GM19035 (cell line): ENCODE data around the gene ENTPD2.

Source experiments
- ATAC-seq: cut with Tn5 transposase; IDR thresholded peaks from one replicate; pipeline ENCODE4 v1.9.1; 2021; ENCODE audit not compliant: unreplicated experiment

ENTPD2 gene

DNA sequence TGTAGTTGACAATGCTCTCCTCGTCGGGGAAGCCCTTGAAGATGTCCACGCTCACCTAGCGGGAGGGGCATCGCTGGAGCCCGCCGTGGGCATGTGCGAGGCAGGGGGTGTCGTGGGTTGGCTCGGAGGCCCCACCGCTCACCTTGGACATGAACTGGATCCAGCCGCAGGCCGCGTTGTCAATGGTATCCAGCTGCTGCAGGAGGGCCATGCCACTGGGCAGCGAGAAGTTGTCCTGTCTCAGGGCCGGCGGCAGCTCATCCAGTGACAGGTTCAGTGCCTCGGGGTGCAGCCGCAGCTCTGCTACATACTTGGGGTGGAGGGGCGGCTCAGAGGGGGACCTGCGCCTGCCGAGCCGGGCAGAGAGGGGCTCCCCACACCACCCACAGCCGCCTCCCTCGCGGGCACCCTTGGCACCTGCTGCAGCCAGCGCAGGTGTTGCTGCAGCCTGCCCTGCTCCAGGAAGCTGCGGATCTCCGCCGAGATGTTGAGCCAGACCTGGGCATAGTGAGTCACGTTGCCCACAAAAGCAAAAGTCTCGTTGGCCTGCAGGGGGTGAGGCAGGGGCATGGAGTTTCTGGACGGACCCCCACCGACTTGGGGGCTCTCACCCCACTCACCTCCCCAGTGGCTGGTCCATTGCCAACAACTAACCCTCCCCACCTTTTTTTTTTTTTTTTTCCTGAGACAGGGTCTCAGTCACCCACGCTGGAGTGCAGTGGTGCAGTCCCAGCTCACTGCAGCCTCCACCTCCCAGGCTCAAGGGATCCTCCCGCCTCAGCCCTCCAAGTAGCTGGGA is 34.9 kb downstream of the ENTPD2 start:
- no peak for ATAC-seq

DNA sequence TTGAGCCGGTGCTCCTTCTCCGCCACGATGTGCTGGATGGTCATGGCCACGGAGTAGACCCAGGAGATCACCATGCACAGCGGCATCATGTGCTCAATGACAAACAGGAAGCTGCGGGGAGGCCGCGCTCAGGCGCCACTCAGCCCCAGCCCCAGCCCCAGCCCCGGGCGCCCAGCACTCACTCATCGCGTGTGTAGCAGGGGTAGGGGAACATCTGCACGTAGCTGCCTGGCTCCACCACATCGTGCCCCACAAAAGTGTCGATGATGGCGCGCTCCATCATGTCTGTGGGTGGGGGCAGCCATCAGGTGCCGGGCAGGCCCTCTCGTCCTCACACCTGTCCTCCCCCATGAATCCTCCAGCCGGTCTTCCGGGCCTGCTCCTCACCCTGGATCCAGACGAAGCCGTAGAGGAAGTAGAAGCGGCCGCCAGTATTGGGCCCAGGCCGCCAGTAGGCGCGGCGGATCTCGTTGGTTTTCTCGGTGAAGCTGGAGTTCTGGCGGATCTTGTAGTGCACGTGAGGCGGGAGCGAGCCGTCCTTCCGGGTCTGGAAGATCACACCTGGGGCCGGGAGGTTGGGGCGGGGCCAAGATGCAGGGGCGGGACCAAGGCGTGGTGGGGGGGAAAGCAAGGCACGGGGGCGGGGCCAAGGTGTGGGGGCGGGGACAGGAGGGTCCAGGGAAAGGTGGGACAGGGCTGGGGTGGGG is 35.9 kb downstream of the ENTPD2 start:
- ATAC-seq: no peak

DNA sequence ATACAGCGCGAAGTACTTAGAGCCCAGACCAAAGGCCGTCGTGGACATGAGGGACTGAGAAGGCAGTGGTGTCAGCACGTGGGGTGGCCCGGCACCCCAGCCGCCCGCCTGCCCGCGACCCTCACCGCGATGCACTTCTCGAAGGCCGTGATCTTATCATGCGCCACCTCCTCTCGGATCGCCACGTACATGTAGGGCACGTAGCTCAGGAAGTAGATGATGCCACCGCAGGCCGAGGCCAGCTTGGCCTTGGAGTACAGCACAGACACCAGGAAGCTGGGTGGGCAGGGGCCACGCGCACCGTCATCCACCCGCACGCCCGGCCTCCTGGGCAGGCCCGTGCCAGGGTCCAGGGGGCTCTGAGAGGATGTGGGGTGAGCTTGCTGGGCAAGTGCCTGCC is 36.8 kb downstream of the ENTPD2 start:
- ATAC-seq: no peak

DNA sequence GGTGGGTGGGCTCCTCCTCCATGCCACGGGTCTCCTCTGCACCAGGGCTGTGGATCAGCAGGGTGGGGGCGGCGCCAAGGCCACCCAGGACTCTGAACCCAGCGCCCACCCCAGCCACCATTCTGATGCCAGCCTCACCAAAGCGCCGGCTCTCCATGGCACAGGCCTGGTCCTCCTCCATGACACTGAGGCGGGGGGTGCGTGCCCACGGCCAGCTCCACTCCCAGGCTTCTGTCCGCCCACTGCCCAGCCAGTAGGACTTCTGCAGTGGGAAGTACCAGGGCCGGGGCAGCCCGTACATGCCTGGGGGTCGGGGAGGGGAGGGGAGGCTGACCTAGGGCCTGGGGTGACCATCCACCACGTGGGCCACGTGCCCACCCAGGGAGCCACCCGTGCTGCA is 37.4 kb downstream of the ENTPD2 start:
- no peak for ATAC-seq

DNA sequence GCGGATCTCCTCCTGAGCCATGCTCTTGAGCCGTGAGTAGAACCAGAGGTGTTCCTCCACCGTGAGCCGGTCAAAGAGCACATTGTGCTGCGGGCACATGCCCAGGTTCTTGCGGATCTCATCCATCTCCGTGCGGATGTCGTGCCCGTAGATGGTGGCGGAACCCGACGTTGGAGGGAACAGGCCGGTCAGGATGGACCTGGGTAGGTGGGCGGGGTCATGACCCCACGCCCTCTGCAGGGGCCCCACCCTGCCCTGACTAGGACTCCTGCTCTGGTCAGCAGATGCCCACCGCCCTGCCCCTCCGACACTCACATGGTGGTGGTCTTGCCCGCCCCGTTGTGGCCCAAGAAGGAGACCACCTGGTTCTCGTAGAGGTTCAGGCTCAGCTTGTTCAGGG is 37.9 kb downstream of the ENTPD2 start:
- ATAC-seq: no peak

DNA sequence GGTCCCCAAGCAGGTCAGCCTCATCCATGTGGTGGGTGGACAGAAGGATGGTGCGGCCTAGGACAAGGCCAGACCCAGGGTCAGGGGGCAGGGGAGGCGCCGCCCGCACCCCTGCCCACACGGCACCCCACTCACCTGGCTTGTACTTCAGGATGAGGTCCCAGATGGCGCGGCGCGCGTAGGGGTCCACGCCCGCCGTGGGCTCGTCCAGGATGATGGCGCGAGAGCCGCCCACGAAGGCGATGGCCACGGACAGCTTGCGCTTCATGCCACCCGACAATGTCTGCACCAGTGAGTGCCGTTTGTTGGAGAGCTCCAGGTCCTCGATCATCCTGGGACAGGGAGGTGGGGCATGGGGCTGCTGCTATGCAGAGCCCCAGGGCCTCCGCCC is 38.3 kb downstream of the ENTPD2 start:
- no peak for ATAC-seq

DNA sequence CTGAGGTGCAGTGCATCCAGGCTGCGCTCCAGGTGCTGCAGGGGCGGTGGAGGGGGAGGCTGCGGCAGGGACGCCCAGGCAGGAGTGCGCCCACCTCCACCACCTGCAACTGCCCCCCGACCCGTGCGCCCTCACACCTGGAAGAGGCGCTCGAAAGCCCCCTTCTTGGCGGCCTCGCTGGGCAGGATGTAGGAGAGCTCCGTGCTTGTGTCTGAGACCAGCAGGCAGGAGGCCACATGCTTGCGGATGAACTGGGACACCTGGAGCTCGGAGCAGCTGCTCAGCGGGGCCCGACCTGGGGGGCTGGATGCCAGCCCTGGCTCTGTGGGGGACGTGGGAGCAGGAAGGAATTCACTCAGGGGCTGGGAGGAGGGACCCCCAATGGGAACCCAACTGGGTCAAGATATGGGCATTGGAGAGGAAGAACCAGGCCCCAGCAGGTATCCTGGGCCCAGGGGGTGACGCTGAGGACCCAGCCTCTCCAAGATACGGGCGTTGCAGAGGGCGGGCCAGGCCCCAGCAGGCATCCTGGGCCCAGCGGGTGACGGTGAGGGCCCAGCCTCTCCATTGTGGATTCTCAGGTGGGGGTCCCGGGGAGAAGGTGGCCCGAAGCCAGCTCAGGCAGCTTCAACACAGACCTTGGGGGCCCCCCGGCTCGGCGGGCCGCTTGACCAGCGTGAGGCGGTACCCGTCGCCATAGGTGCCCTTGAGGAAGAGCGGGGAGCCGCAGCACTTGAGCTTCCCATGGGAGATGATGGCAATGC is 38.9 kb downstream of the ENTPD2 start:
- no peak for ATAC-seq

DNA sequence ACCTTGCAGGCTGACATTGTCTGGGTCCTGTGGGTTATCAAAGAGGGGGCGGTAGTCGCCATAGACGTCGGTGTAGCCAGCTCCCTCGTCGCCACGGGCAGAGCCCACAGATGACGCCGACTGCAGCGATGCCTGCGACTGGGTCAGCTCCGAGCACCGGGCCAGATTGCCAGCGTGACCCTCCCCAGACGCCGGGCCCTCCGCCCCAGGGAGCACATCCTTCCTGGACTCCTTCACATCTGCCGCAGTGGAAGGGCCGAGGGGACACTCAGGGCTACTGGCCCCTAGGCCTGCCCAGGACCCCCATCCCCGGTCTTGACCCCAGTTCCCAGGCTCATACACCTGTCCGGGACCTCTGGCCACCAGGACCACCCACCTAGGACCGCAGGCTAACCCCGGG is 39.7 kb downstream of the ENTPD2 start:
- ATAC-seq: no peak

DNA sequence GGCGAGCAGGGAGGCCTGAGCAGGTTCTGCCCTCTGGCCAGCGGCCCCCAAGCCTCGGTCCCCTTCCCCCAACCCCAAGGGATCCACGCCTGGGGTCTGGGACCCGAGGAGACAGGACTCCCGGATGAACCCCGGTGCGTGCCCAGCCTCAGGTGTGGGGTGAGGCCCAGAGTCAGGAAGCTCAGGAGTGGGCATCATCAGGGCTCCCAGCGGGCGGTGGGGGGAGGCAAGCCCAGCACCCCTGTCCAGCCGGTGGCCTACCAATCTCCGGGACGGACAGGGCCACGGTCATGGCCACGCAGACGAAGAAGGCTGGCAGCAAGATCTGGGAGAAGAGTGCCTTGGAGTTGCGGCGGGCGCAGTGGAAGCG is 40.3 kb downstream of the ENTPD2 start:
- ATAC-seq: no peak

DNA sequence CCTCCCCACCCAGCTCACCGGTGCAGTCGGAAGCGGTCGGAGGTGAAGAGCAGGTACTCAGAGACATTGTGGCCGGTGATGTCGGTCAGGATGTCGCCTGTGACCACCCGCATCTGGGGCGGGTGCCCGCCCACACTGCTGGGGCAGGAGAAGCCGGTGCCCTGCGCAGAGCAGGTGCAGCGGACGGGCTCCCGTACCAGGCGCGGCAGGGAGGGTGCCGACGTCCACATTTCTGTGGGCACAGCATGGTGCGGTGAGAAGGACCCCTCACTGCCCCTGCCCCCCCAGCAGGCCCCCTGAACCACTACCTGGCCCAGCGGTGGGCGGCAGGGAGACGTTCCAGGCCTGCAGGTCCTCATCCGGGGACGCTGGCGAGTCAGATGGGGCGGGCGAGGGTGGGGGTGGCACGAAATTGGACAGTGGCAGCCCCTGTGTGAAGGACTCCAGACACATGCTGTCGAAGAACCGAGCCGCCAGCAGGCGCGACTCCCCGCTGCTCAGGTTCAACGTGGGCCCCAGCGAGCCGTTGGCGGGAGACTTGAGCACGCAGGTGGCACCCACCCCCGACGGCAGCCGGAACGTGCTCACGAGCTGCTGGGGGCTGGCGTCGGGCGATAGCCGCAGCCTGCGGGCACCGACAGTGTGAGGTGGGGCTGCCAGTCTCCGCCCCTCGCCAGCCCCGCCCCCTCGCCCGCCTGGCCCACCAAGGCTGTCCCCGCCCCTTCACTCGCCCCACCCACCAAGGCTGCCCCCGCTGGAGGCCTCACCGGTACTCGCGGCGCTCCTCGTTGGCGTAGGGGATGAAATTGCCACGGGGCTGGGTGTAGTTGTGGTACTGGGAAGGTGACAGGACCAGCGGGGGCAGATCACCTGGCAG is 40.9 kb downstream of the ENTPD2 start:
- no peak for ATAC-seq

DNA sequence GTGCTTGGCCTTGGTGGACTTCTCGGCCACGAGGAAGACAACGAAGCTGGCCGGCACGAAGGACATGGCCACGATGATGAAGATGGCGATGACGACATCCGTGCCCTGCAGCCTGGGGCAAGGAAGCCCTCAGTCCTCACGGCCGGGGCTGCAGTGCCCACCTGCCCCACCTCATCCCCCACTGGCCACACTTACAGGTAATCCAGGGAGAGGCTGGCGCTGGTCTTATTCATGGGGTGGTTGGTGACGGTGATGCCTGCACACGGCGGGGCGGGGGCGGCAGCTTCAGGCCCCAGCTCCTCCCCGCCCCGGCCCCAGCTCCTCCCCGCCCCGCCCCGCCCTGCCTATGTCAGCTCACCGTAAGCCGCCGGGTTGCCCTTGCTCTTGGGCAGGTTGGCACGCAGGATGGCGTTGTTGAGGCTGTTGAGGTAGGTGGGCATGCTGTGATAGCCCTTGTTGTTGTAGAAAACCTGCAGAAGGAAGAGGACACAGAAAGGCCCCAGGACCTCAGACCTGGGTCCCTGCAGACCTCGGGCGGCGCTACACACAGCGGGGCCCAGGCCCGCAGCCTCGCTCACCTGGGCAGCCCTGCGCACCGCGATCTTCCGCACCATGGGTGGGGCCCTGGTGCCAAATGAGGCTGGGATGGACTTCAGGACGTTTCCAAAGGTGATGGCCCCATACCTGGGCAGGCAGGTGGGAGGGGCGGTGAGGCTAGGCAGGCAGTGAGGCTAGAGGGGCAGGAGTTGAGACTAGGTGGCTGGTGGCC is 41.8 kb downstream of the ENTPD2 start:
- ATAC-seq: no peak

DNA sequence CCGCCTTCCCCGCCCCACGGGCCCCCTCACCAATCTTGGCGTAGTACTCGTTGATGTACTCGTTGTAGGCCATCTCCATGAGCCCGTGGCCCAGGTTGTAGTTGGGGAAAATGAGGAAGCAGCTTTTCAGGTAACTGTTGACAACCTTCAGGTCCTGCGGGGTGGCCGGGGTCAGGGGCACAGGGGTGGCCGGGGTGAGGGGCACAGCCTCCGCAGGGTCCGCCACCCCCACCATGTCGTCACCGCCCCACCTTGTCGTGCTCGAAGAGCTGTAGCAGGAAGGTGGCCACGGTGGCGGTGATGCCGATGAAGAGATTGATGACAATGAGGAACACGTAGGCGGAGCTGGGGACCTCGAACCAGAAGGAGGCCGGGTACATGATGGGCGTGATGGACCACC is 42.7 kb downstream of the ENTPD2 start:
- ATAC-seq: no peak

DNA sequence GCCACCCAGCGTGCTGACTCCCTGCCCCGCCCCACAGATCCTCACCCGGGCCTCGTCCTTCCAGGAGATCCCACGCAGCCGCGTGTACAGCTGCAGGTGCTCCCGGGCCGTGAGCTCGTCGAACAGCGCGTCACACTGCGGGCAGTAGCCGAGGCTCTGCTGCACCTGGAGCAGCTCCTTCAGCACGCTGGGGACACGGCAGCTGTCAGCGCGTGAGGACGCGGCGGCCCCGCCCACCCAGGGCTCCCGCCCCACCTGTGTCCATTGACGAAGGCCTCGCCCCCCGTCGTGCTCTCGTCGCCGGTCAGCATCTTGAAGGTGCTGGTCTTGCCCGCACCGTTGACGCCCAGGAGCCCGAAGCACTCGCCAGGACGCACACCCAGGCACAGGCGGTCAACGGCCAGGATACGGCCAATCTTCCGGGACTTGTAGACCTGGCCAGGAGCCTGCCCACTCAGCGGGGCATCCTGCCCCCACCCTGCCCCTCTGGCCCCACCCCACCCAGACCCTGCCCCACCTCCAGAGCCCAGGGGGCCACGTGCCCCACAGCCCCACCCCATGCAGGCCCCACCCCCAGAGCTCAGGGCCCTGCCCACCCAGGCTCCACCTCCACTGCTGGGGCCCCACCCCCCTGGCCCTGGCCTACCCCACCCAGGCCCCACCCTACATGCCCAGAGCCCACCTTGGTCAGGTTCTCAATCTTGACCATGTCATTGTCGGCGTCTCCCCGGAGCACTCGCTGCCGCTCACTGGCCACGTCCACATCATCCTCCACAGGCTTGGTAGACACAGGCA is 43.7 kb downstream of the ENTPD2 start:
- no peak for ATAC-seq

DNA sequence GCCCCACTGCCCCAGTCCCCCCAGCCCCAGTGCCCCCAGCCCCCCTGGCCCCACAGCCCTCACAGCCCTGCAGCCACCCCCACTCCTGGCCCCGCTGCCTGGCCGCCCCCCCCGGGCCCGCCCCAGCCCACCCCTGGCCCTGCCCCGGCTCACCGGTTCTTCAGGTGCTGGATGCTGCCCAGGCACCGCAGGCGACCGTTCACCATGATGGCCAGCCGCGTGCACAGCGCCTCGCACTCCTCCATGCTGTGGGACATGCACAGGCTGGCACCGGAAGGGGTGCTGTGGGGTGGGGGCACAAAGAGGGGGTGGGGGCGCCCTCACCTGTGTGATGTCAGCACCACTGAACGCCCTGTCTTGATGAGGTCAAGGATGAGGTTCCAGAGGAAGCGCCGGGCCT is 44.6 kb downstream of the ENTPD2 start:
- ATAC-seq: no peak

DNA sequence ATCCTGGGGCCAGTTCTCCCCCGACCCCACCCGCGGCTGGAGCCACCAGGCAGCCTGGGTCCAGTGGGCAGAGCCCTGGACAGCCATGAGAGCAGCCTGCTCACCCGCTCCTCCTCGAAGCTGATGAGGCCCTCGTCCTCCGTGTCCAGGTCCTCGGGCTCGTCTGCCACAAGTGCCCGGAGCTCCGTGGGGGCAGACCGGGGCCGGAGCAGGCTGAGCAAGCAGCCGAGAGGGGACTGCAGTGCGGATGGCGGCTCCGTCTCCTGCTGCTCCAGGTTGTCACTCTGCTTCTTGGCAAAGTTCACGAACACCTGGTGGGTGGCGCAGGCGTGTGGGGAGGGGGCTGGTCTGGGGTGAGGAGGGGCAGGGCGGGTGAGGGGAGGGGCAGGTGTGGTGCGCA is 45.5 kb downstream of the ENTPD2 start:
- ATAC-seq: no peak

DNA sequence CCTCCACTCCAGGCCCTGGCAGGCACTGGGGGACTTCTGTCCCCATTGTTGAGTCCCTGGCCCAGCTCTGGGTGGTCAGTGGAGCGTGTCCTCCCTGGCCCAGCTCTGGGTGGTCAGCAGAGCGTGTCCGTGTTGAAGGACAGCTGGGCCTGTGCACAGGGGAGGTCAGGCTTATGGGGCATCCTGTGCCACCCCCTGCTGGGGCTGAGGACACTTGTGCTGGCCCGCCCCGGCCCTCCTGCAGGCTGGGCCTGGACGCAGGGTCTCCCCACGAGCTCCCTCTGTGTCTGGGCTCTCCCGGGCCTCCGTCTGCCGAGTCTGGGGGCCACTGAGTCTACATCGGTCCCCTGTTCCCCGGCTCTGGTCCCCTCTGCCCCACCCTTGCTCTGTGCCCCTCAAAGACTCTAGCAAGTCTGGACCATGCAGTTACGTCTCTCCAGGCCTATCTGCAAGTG is 46.0 kb downstream of the ENTPD2 start:
- no peak for ATAC-seq

DNA sequence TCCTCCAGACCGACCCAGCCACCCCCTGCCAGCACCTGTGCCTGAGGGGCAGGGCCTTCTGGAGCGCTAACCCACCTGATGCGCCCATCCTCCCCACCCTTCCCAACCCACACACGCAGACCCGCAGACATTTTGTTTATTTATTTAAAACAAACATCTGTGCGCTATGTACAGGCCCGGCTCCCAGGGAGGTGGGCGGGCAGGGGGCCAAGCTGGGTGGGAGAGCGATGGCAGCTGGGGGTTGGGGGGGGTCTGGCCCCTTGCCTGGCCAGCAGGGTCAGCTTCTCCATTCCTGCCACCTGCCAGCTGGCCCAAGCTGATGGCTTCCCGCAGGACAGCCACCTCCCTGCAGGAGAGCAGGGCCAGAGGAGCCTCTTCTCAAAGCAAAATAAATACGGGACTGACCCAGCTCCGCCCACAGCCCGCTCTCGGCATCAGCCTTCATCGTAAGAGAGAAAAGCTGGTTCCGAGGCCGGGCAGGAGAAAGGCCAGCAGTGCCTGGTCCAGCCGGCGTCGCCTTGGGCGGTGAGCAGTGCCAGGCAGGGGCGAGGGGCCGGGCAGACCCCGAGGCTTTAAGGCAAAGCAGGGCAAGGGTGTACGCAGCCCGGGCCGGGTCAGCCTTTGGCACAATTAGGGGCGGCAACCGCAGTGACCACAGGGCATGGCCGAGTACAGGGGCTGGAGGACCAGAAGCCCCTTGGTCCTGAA is 46.6 kb downstream of the ENTPD2 start:
- no peak for ATAC-seq

DNA sequence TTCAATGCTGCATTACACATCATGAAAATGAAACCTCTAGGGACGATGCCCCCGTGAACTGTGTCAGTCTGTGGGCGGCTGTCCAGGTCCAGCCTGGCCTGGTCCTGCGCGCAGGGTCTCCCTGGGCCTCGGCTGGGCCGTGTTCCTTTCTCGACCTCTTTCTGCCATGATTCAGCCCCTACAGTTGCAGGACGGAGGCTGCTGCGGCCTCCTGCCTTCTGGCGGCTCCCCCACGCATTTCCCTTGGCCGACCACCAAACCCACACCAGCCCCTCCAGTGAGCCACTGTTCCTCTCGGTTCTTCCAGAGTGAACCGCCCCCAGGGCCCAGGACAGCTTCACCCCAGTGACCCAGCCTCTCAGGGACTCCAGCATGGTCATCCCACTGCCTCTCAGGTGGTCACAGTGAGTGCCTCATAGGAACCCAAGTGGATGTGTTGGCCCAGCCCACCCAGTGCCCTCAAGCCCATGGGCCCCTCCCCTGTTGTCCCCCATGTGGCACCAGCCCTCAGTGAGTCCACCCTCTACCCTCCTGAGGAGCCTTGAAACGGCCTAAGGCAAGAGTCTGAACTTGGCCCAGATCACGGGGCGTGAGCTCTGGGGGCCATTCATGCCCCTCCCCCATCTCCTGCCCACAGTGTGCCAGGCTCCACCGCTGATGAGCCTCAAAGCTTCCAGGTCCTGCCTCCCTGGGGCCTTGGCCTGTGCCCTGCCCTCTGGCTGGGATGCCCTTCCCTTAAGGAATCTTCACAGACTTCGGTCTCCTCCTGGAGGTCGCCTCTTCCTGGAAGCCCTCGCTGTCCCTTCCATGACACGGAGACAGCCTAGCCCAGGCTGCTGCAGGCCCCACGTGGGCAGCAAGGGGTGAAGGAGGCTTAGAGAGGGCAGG is 47.5 kb downstream of the ENTPD2 start:
- ATAC-seq: no peak
